Measurements from ENCODE around the gene M6PR.
"Not testable (repeated sequence)": the region's sequence is repeated elsewhere in the genome, so short reads cannot be mapped to it uniquely, and the experiment has no call there.

M6PR gene

GRCh38 chr12:8936735-8937134 lies 12.7 kb downstream of the M6PR start:
- TF ChIP-seq L3MBTL2 (conservative IDR thresholded peaks at IDR 0.05) = no peak
- TF ChIP-seq ZNF384 (IDR thresholded peaks at IDR 0.05) = no peak
- TF ChIP-seq FOXK2 (IDR thresholded peaks at IDR 0.05) = no peak
- no peak for TF ChIP-seq FOXA1 (IDR thresholded peaks at IDR 0.05)
- TF ChIP-seq TARDBP (IDR thresholded peaks at IDR 0.05) = no peak
- TF ChIP-seq CTBP1 (IDR thresholded peaks at IDR 0.05; ENCODE audit: borderline replicate concordance) = no peak
- TF ChIP-seq SUZ12 (IDR thresholded peaks at IDR 0.05) = no peak
- TF ChIP-seq HDGF (IDR thresholded peaks at IDR 0.05; ENCODE audit: borderline replicate concordance) = no peak
- TF ChIP-seq ELF4 (IDR thresholded peaks at IDR 0.05) = no peak
- TF ChIP-seq FOXM1 (IDR thresholded peaks at IDR 0.05; ENCODE audit: borderline replicate concordance) = no peak
- TF ChIP-seq NFRKB (IDR thresholded peaks at IDR 0.05) = no peak
- TF ChIP-seq BHLHE40 (IDR thresholded peaks at IDR 0.05; ENCODE audit: borderline replicate concordance) = no peak
- no peak for TF ChIP-seq LEF1 (IDR thresholded peaks at IDR 0.05; ENCODE audit: borderline replicate concordance)
- no peak for TF ChIP-seq ARNT (IDR thresholded peaks at IDR 0.05)
- no peak for TF ChIP-seq SP1 (IDR thresholded peaks at IDR 0.05)
- no peak for TF ChIP-seq PKNOX1 (IDR thresholded peaks at IDR 0.05)
- ChIA-PET CTCF (no interaction called here), POLR2A (interaction anchor here (1.4 kb wide), 1 partner anchor 13 kb away, joined by 4 read pairs; the partner anchor contains the start of gene M6PR)
- DNase-seq (ENCODE audit: extremely low spot score) = no peak

GRCh38 chr12:8934080-8934479 lies 15.4 kb downstream of the M6PR start:
- CTCF ChIA-PET; POLR2A ChIA-PET; DNase-seq (ENCODE audit: extremely low spot score): not testable (repeated sequence)

GRCh38 chr12:8932464-8932863 lies 17.0 kb downstream of the M6PR start:
- DNase-seq (ENCODE audit: extremely low spot score); CTCF ChIA-PET; POLR2A ChIA-PET: not testable (repeated sequence)

- POLR2A ChIA-PET; DNase-seq (ENCODE audit: extremely low spot score): not testable (repeated sequence)
- CTCF ChIA-PET = interaction anchor here (0.6 kb wide), 1 partner anchor 21 kb away, joined by 4 read pairs; no protein-coding TSS in a partner anchor
Observed at GRCh38 chr12:8930655-8931323, 18.7 kb downstream of the M6PR start.

GRCh38 chr12:8922544-8922943 lies 26.9 kb downstream of the M6PR start:
- ChIA-PET POLR2A (interaction anchor here (0.8 kb wide), 1 partner anchor 8 kb away, joined by 3 read pairs; the partner anchor contains the start of gene PHC1), CTCF (no interaction called here)
- TF ChIP-seq PKNOX1 (IDR thresholded peaks at IDR 0.05) (no peak), FOXM1 (IDR thresholded peaks at IDR 0.05; ENCODE audit: borderline replicate concordance) (no peak), SP1 (IDR thresholded peaks at IDR 0.05) (no peak), L3MBTL2 (conservative IDR thresholded peaks at IDR 0.05) (no peak), TARDBP (IDR thresholded peaks at IDR 0.05) (no peak), FOXK2 (IDR thresholded peaks at IDR 0.05) (no peak), ELF4 (IDR thresholded peaks at IDR 0.05) (no peak), ZNF384 (IDR thresholded peaks at IDR 0.05) (no peak), NFRKB (IDR thresholded peaks at IDR 0.05) (no peak), CTBP1 (IDR thresholded peaks at IDR 0.05; ENCODE audit: borderline replicate concordance) (no peak), FOXA1 (IDR thresholded peaks at IDR 0.05) (no peak)
- DNase-seq (ENCODE audit: extremely low spot score) = no peak

GRCh38 chr12:8919643-8920042 lies 29.8 kb downstream of the M6PR start:
- DNase-seq (ENCODE audit: extremely low spot score); CTCF ChIA-PET: not testable (repeated sequence)
- POLR2A ChIA-PET = interaction anchor here (0.7 kb wide), 1 partner anchor 30 kb away, joined by 3 read pairs; the partner anchor contains the start of gene M6PR

- DNase-seq (ENCODE audit: extremely low spot score) = no peak
- TF ChIP-seq NFRKB (IDR thresholded peaks at IDR 0.05) = no peak
- TF ChIP-seq CTBP1 (IDR thresholded peaks at IDR 0.05; ENCODE audit: borderline replicate concordance) = no peak
- no peak for TF ChIP-seq FOXM1 (IDR thresholded peaks at IDR 0.05; ENCODE audit: borderline replicate concordance)
- TF ChIP-seq BHLHE40 (IDR thresholded peaks at IDR 0.05; ENCODE audit: borderline replicate concordance) = no peak
- no peak for TF ChIP-seq PKNOX1 (IDR thresholded peaks at IDR 0.05)
- TF ChIP-seq SUZ12 (IDR thresholded peaks at IDR 0.05) = no peak
- no peak for TF ChIP-seq HDGF (IDR thresholded peaks at IDR 0.05; ENCODE audit: borderline replicate concordance)
- no peak for TF ChIP-seq ELF4 (IDR thresholded peaks at IDR 0.05)
- TF ChIP-seq LEF1 (IDR thresholded peaks at IDR 0.05; ENCODE audit: borderline replicate concordance) = no peak
- TF ChIP-seq FOXK2 (IDR thresholded peaks at IDR 0.05) = no peak
- no peak for TF ChIP-seq TARDBP (IDR thresholded peaks at IDR 0.05)
- no peak for TF ChIP-seq FOXA1 (IDR thresholded peaks at IDR 0.05)
- no peak for TF ChIP-seq ZNF384 (IDR thresholded peaks at IDR 0.05)
- TF ChIP-seq ARNT (IDR thresholded peaks at IDR 0.05) = no peak
- no peak for TF ChIP-seq L3MBTL2 (conservative IDR thresholded peaks at IDR 0.05)
- TF ChIP-seq SP1 (IDR thresholded peaks at IDR 0.05) = no peak
- ChIA-PET CTCF (interaction anchor here (1.1 to 1.6 kb wide), 2 partner anchors 27 to 260 kb away, joined by 3 to 8 read pairs; no protein-coding TSS in a partner anchor), POLR2A (interaction anchor here (1.0 kb wide), 1 partner anchor 31 kb away, joined by 5 read pairs; the partner anchor contains the start of gene M6PR)
Observed at GRCh38 chr12:8917751-8918150, 31.7 kb downstream of the M6PR start.

All from HEK293T (cell line).